Keratinocyte (primary cell): ENCODE results near the gene GSTT2B. TPM values are rescaled to one million over a fixed set of nuclear protein-coding genes. Genes with fewer than 3 reads are reported as not detected.
"Not testable (repeated sequence)": the region's sequence is repeated elsewhere in the genome, so short reads cannot be mapped to it uniquely, and the experiment has no call there.

Experiments
- DNase-seq: peaks from one replicate; pipeline ENCODE4 v3.0.0-alpha.2; 2011; ENCODE audit warnings: low read depth, missing footprints, low spot score
- FAIRE-seq: peaks from 2 replicates; lab custom pipeline; 2011; peaks lifted over from hg19 to GRCh38; lab: Jason Lieb, UNC
- H2AFZ ChIP-seq: 2 replicates; pipeline ENCODE4 v1.6.0; 2012; ENCODE audit warnings: low read length, control low read depth, inconsistent platforms; ENCODE audit not compliant: control insufficient read depth
- H3K27ac ChIP-seq: 2 replicates; pipeline ENCODE4 v1.5.1; 2011; ENCODE audit warnings: low read length; ENCODE audit not compliant: control insufficient read depth, insufficient read depth
- H3K27me3 ChIP-seq: 3 replicates; pipeline ENCODE4 v1.6.0; 2011; ENCODE audit warnings: low read length; ENCODE audit not compliant: control insufficient read depth, insufficient read depth; ENCODE audit errors: extremely low read depth
- H3K36me3 ChIP-seq, 2 experiments: 2 replicates in 1 of 2; 3 replicates in 1 of 2; pipeline ENCODE4 v1.5.1; 2011; ENCODE audit warnings: low read length in 2 of 2, mild to moderate bottlenecking in 1 of 2; ENCODE audit not compliant: control insufficient read depth in 2 of 2, insufficient read depth in 2 of 2; ENCODE audit errors: extremely low read depth in 1 of 2
- H3K4me1 ChIP-seq: 3 replicates; pipeline ENCODE4 v1.5.1; 2011; ENCODE audit warnings: low read length; ENCODE audit not compliant: control insufficient read depth, insufficient read depth; ENCODE audit errors: extremely low read depth
- H3K4me2 ChIP-seq: 3 replicates; pipeline ENCODE4 v1.6.0; 2011; ENCODE audit warnings: low read depth, low read length; ENCODE audit not compliant: control insufficient read depth, insufficient read depth; ENCODE audit errors: extremely low read depth
- H3K4me3 ChIP-seq, 3 experiments: fragments of 200-600 bp in 1 of 3; sonication (generic) in 1 of 3; 2 replicates in 2 of 3; 3 replicates in 1 of 3; pipeline ENCODE4 v1.5.1; 2011 to 2016; ENCODE audit warnings: low read length in 3 of 3, mild to moderate bottlenecking in 3 of 3, control low read depth in 2 of 3, inconsistent platforms in 1 of 3, low read depth in 1 of 3, mixed read lengths in 1 of 3, mixed run types in 1 of 3, moderate library complexity in 1 of 3; ENCODE audit not compliant: control insufficient read depth in 2 of 3, insufficient read depth in 2 of 3; ENCODE audit errors: extremely low read depth in 1 of 3
- H3K79me2 ChIP-seq: 2 replicates; pipeline ENCODE4 v1.6.0; 2012; ENCODE audit warnings: low read length; ENCODE audit not compliant: control insufficient read depth, insufficient read depth
- H3K9ac ChIP-seq: 3 replicates; pipeline ENCODE4 v1.6.0; 2011; ENCODE audit warnings: low read length; ENCODE audit not compliant: control insufficient read depth, insufficient read depth; ENCODE audit errors: extremely low read depth
- H3K9me1 ChIP-seq: 3 replicates; pipeline ENCODE4 v1.6.0; 2011; ENCODE audit warnings: low read length; ENCODE audit not compliant: control insufficient read depth, insufficient read depth; ENCODE audit errors: extremely low read depth
- H3K9me3 ChIP-seq: 2 replicates; pipeline ENCODE4 v1.5.1; 2012; ENCODE audit warnings: low read depth, low read length; ENCODE audit not compliant: control insufficient read depth
- H4K20me1 ChIP-seq: 3 replicates; pipeline ENCODE4 v1.6.0; 2011; ENCODE audit warnings: low read length; ENCODE audit not compliant: control insufficient read depth, insufficient read depth; ENCODE audit errors: extremely low read depth
- dilution Hi-C: fragments of 300-500 bp; cut with MboI; formaldehyde crosslinking; loops from one replicate; pipeline ENCODE4 v1.7.0; 2020; ENCODE audit warnings: low sequenced_read_pairs; ENCODE audit not compliant: extremely low pct_ligation_motif_present
- polyA plus RNA-seq, 5 experiments: library from polyadenylated mRNA; depleted of rRNA in 3 of 5; stranded (reverse) in 3 of 5; stranded (forward) in 1 of 5; unstranded in 1 of 5; fragments of >200 nt; gene quantifications; 1 replicate in 1 of 5; 2 replicates in 3 of 5; 3 replicates in 1 of 5; pipeline versions ENCODE4 v1.2.1 to v1.2.3, GENCODE V29; 2011 to 2012; ENCODE audit warnings: missing spikeins in 2 of 5, low read depth in 1 of 5, low replicate concordance in 1 of 5

Gene GSTT2B
- polyA plus RNA-seq, 1 donor (not counting 4 experiments of a cell fraction or from before 2014, with no cell fraction given): 15.5 TPM

GRCh38 chr22:23974836-23975352 lies 13.9 kb upstream of the GSTT2B start:
- Histone ChIP-seq H3K79me2 (peaks cover 20% of the 10 kb centered on the region), H3K36me3 (peaks cover 12 to 13% of the 10 kb centered on the region in 2 experiments)
- dilution Hi-C loops, H4K20me1 ChIP-seq, H3K27me3 ChIP-seq, H2AFZ ChIP-seq, FAIRE-seq, H3K9me3 ChIP-seq, H3K27ac ChIP-seq, H3K4me2 ChIP-seq, DNase-seq, H3K4me3 ChIP-seq, H3K9me1 ChIP-seq, H3K4me1 ChIP-seq, H3K9ac ChIP-seq: not testable (repeated sequence)

GRCh38 chr22:23974345-23974744 lies 13.3 kb upstream of the GSTT2B start, which contains the start of gene DDT:
Gene DDT, minus strand, starts transcription at chr22:23974441. Its CDS starts 27 bp downstream, at chr22:23974414.
- H3K4me3 ChIP-seq, dilution Hi-C loops, DNase-seq, H3K27me3 ChIP-seq, H3K9ac ChIP-seq, H3K27ac ChIP-seq, H4K20me1 ChIP-seq, H3K4me2 ChIP-seq, H2AFZ ChIP-seq, H3K4me1 ChIP-seq, H3K9me3 ChIP-seq, H3K9me1 ChIP-seq: not testable (repeated sequence)
- Histone ChIP-seq H3K79me2 (peaks cover 25% of the 10 kb centered on the region), H3K36me3 (peaks cover 14% of the 10 kb centered on the region in 2 experiments)
- FAIRE-seq: peak; percentile 95

GRCh38 chr22:23971927-23972326 lies 10.9 kb upstream of the GSTT2B start:
- H3K36me3 ChIP-seq: peaks cover 16 to 18% of the 10 kb centered on the region in 2 experiments
- H3K27me3 ChIP-seq, H3K9me3 ChIP-seq, H2AFZ ChIP-seq, H3K9ac ChIP-seq, DNase-seq, H4K20me1 ChIP-seq, H3K4me1 ChIP-seq, H3K9me1 ChIP-seq, H3K27ac ChIP-seq, dilution Hi-C loops, H3K4me3 ChIP-seq, H3K4me2 ChIP-seq: not testable (repeated sequence)
- H3K79me2 ChIP-seq: peaks cover 29% of the 10 kb centered on the region
- peak; percentile 44 for FAIRE-seq
